Measurements from ENCODE around the gene GDPD4. TPM values are rescaled to one million over a fixed set of nuclear protein-coding genes. Genes with fewer than 3 reads are reported as not detected.

GDPD4 gene
- total RNA-seq, 1 donor from 2014 or later: not detected

GRCh38 chr11:77250881-77251640, 50.4 kb downstream of the GDPD4 start:
- Mint-ChIP-seq H3K36me3 (ENCODE audit: unreplicated experiment) (peaks cover 4% of the 10 kb centered on the region), H3K27ac (ENCODE audit: unreplicated experiment) (no peak overlapping the region), H3K27me3 (ENCODE audit: unreplicated experiment) (no peaks in the 10 kb centered on the region), H3K4me3 (ENCODE audit: unreplicated experiment) (no peak overlapping the region), H3K4me1 (ENCODE audit: unreplicated experiment) (peaks cover 3% of the 10 kb centered on the region), H3K9me3 (ENCODE audit: unreplicated experiment) (peaks cover 8% of the 10 kb centered on the region)
- no peak for DNase-seq (ENCODE audit: extremely low spot score, unreplicated experiment)
- TF ChIP-seq, protein P1, sequence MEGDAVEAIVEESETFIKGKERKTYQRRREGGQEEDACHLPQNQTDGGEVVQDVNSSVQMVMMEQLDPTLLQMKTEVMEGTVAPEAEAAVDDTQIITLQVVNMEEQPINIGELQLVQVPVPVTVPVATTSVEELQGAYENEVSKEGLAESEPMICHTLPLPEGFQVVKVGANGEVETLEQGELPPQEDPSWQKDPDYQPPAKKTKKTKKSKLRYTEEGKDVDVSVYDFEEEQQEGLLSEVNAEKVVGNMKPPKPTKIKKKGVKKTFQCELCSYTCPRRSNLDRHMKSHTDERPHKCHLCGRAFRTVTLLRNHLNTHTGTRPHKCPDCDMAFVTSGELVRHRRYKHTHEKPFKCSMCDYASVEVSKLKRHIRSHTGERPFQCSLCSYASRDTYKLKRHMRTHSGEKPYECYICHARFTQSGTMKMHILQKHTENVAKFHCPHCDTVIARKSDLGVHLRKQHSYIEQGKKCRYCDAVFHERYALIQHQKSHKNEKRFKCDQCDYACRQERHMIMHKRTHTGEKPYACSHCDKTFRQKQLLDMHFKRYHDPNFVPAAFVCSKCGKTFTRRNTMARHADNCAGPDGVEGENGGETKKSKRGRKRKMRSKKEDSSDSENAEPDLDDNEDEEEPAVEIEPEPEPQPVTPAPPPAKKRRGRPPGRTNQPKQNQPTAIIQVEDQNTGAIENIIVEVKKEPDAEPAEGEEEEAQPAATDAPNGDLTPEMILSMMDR (IDR thresholded peaks at IDR 0.05): no peak

GRCh38 chr11:77249427-77249826, 52.1 kb downstream of the GDPD4 start:
- peaks cover 8% of the 10 kb centered on the region for H3K9me3 Mint-ChIP-seq (ENCODE audit: unreplicated experiment)
- H3K36me3 Mint-ChIP-seq (ENCODE audit: unreplicated experiment): peaks cover 4% of the 10 kb centered on the region
- TF ChIP-seq, protein P1 (IDR thresholded peaks at IDR 0.05): no peak
- H3K27ac Mint-ChIP-seq (ENCODE audit: unreplicated experiment): no peak overlapping the region
- no peaks in the 10 kb centered on the region for H3K27me3 Mint-ChIP-seq (ENCODE audit: unreplicated experiment)
- H3K4me1 Mint-ChIP-seq (ENCODE audit: unreplicated experiment): peaks cover 11% of the 10 kb centered on the region
- DNase-seq (ENCODE audit: extremely low spot score, unreplicated experiment): no peak
- H3K4me3 Mint-ChIP-seq (ENCODE audit: unreplicated experiment): no peak overlapping the region

DNA sequence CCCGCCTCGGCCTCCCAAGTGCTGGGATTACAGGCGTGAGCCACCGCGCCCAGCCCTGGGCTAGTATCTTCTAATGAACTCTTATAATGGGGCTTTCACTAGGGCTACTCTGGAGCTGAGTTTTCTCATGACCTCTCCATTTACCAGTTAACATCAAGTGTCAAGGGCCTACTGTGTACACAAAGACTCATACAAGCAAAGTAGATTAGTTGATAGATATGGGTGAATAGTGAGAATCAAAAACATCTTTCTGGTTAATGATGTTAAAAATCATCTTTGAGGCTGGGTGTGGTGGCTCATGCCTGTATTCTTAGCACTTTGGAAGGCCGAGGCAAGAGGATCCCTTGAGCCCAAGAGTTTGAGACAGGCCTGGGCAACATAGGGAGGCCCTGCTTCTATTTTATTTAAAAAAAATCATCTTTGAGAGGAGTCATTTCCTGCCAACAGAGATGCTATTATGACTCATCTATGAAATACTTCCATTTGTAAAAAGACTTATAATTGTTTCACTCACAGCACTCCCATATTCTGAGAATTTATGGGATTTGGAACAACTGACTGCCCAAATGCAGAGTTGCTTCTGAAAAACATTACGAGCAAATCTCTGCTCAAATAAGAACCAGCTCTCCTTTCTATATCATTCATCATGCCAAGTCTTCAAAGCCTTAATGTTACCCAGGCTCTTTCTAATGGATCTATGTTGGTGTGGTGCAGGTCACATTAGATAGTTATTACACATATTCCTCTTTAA, 57.0 kb downstream of the GDPD4 start:
- Mint-ChIP-seq H3K4me3 (ENCODE audit: unreplicated experiment) (no peak overlapping the region), H3K4me1 (ENCODE audit: unreplicated experiment) (peaks cover 16% of the 10 kb centered on the region), H3K36me3 (ENCODE audit: unreplicated experiment) (peaks cover 3% of the 10 kb centered on the region), H3K27me3 (ENCODE audit: unreplicated experiment) (no peaks in the 10 kb centered on the region), H3K9me3 (ENCODE audit: unreplicated experiment) (peaks cover 13% of the 10 kb centered on the region), H3K27ac (ENCODE audit: unreplicated experiment) (peak overlapping the region; percentile 93)
- no peak for DNase-seq (ENCODE audit: extremely low spot score, unreplicated experiment)
- TF ChIP-seq, protein P1 (IDR thresholded peaks at IDR 0.05): no peak

GRCh38 chr11:77236901-77237300, 64.6 kb downstream of the GDPD4 start:
- Mint-ChIP-seq H3K27me3 (ENCODE audit: unreplicated experiment) (no peaks in the 10 kb centered on the region), H3K27ac (ENCODE audit: unreplicated experiment) (no peak overlapping the region), H3K4me3 (ENCODE audit: unreplicated experiment) (no peak overlapping the region), H3K36me3 (ENCODE audit: unreplicated experiment) (peaks cover 3% of the 10 kb centered on the region), H3K9me3 (ENCODE audit: unreplicated experiment) (peaks cover 13% of the 10 kb centered on the region), H3K4me1 (ENCODE audit: unreplicated experiment) (no peaks in the 10 kb centered on the region)
- DNase-seq (ENCODE audit: extremely low spot score, unreplicated experiment): no peak
- TF ChIP-seq, protein P1 (IDR thresholded peaks at IDR 0.05): no peak

DNA sequence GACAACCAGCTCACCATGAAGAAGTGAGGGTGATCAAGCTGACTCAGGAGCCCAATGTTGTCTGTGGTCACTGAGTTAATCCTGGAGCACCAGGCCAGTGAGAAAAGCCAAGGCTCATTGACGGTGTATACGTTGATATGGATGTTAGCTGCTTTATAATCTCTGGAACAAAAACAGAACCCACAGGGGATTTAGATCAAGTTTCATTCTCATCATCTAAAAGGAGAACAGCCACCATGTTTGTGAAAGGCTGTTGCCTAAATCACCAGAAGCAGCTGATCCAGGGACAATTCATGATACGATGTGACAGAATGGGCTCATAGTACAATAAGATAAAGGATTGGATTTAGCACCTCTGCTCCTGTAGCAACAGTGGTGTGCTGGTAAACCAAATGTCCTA, 68.5 kb downstream of the GDPD4 start:
- Mint-ChIP-seq H3K27me3 (ENCODE audit: unreplicated experiment) (peaks cover 20% of the 10 kb centered on the region), H3K36me3 (ENCODE audit: unreplicated experiment) (no peaks in the 10 kb centered on the region), H3K9me3 (ENCODE audit: unreplicated experiment) (no peaks in the 10 kb centered on the region), H3K4me3 (ENCODE audit: unreplicated experiment) (no peak overlapping the region), H3K4me1 (ENCODE audit: unreplicated experiment) (no peaks in the 10 kb centered on the region), H3K27ac (ENCODE audit: unreplicated experiment) (no peak overlapping the region)
- TF ChIP-seq, protein P1 (IDR thresholded peaks at IDR 0.05): no peak
- no peak for DNase-seq (ENCODE audit: extremely low spot score, unreplicated experiment)
